Endometrium (tissue), 2 donors: Measurements from ENCODE around the gene TRH.

ENCODE experiments used
- FAIRE-seq: peaks from 2 replicates; lab custom pipeline; 2012; peaks lifted over from hg19 to GRCh38; lab: Jason Lieb, UNC
- donor health status: control.
- donor health status: control.

Gene TRH

GRCh38 chr3:129974564-129974832 is at the start of gene TRH:
Gene TRH (plus strand): TSS chr3:129974720. CDS start chr3:129975817, 1,097 bp downstream.
- FAIRE-seq: no peak

- no peak for FAIRE-seq
Observed at GRCh38 chr3:129927072-129927471, 47.4 kb upstream of the TRH start.

- no peak for FAIRE-seq
Observed at GRCh38 chr3:129929383-129929782, 45.1 kb upstream of the TRH start.

GRCh38 chr3:129933471-129933870 is 41.0 kb upstream of the TRH start:
- no peak for FAIRE-seq

- FAIRE-seq: no peak
Observed at GRCh38 chr3:129934234-129935123, 40.0 kb upstream of the TRH start.

- peak; percentile 84 for FAIRE-seq
Observed at GRCh38 chr3:129936757-129937156, 37.8 kb upstream of the TRH start.

- FAIRE-seq: no peak
Observed at GRCh38 chr3:129937717-129938116, 36.8 kb upstream of the TRH start.

GRCh38 chr3:129938140-129938930 is 36.2 kb upstream of the TRH start:
- no peak for FAIRE-seq

- no peak for FAIRE-seq
Observed at GRCh38 chr3:129940086-129940485, 34.4 kb upstream of the TRH start.

- no peak for FAIRE-seq
Observed at GRCh38 chr3:129942296-129942695, 32.2 kb upstream of the TRH start.

GRCh38 chr3:129943020-129943419 is 31.5 kb upstream of the TRH start:
- no peak for FAIRE-seq

- FAIRE-seq: no peak
Observed at GRCh38 chr3:129944709-129945108, 29.8 kb upstream of the TRH start.

GRCh38 chr3:129947538-129948240 is 26.8 kb upstream of the TRH start:
- FAIRE-seq: no peak

GRCh38 chr3:129950318-129951046 is 24.0 kb upstream of the TRH start:
- no peak for FAIRE-seq

- no peak for FAIRE-seq
Observed at GRCh38 chr3:129952556-129953355, 21.8 kb upstream of the TRH start.

GRCh38 chr3:129953621-129954020 is 20.9 kb upstream of the TRH start:
- FAIRE-seq: no peak

- FAIRE-seq: no peak
Observed at GRCh38 chr3:129954514-129954913, 20.0 kb upstream of the TRH start.

- no peak for FAIRE-seq
Observed at GRCh38 chr3:129956936-129957335, 17.6 kb upstream of the TRH start.

- FAIRE-seq: no peak
Observed at GRCh38 chr3:129958755-129959154, 15.8 kb upstream of the TRH start.

GRCh38 chr3:129961141-129961541 is 13.4 kb upstream of the TRH start:
- FAIRE-seq: no peak

- no peak for FAIRE-seq
Observed at GRCh38 chr3:129962600-129962999, 11.9 kb upstream of the TRH start.
